ENCODE results near the gene BLACAT1.
"Not testable (repeated sequence)": the region's sequence is repeated elsewhere in the genome, so short reads cannot be mapped to it uniquely, and the experiment has no call there.

BLACAT1 gene

DNA sequence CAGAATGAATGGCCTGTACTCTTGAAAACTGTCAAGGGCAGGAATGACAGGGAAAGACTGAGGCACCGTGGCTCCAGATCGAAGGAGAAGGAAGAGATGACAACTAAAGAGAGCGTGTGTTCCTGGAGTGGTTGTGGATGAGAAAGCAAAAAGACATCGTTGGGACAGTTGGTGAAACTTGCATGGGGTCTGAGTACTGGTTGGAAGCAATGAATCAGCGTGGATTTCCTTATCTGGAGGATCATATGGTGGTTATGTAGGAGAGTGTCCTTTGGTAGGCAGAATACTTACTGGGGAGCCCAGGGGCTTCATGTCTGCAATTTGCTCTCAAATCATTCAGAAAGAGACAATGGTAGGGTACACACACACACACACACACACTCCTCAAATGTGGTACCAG is 47.9 kb downstream of the BLACAT1 start:
- DNase-seq (ENCODE audit: low spot score) = no peak

DNA sequence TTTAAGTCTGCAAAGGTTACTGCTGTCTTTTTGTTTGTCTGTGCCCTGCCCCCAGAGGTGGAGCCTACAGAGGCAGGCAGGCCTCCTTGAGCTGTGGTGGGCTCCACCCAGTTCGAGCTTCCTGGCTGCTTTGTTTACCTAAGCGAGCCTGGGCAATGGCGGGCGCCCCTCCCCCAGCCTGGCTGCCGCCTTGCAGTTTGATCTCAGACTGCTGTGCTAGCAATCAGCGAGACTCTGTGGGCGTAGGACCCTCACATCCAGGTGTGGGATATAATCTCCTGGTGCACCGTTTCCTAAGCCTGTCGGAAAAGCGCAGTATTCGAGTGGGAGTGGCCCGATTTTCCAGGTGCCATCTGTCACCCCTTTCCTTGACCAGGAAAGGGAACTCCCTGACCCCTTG is 49.6 kb downstream of the BLACAT1 start:
- DNase-seq (ENCODE audit: low spot score) = not testable (repeated sequence)

Data from D341Med (cell line).